ENCODE results near the gene TMC5.
"Not testable (repeated sequence)": the region's sequence is repeated elsewhere in the genome, so short reads cannot be mapped to it uniquely, and the experiment has no call there.

- not testable (repeated sequence) for TF ChIP-seq CTCF (conservative IDR thresholded peaks at IDR 0.05; ENCODE audit: low read depth, low read length); EZH2 (IDR thresholded peaks at IDR 0.05; ENCODE audit: borderline replicate concordance, low read depth, low read length, poor library complexity, severe bottlenecking)
These were observed 20.3 kb upstream of the TMC5 start for GRCh38 chr16:19397373-19397772.

All from A673 (cell line).